ENCODE measurements around the gene MIDN.
A peak's percentile ranks its signal among the peaks of the same experiment; 100 is the strongest.

MIDN gene

GRCh38 chr19:1275260-1275975 is 27.0 kb downstream of the MIDN start, which contains the start of gene FAM174C (continued):
- TF ChIP-seq PBX3 (CRISPR knock-in tag; IDR thresholded peaks at IDR 0.05) (peak; percentile 89), ZNF660 (tag by site-specific recombination; IDR thresholded peaks at IDR 0.05) (peak; percentile 70), WT1 (tag by site-specific recombination; IDR thresholded peaks at IDR 0.05) (peak; percentile 74), ZNF785 (tag by site-specific recombination; IDR thresholded peaks at IDR 0.05) (0 out of 2 replicates have a peak, but pooled peaks have one; percentile 12), SP7 (tag by site-specific recombination; IDR thresholded peaks at IDR 0.05) (peak; percentile 16), ZBTB44 (tag by site-specific recombination; IDR thresholded peaks at IDR 0.05) (peak; percentile 88), ZNF837 (tag by site-specific recombination; IDR thresholded peaks at IDR 0.05) (peak; percentile 93), OSR2 (tag by site-specific recombination; IDR thresholded peaks at IDR 0.05) (peak; percentile 29; the same call in 1 of the 2 replicates), ZNF629 (tag by site-specific recombination; IDR thresholded peaks at IDR 0.05) (peak; percentile 62), ZNF76 (tag by site-specific recombination; IDR thresholded peaks at IDR 0.05; ENCODE audit: borderline replicate concordance, low read depth) (peak; percentile 94), ZFP37 (tag by site-specific recombination; IDR thresholded peaks at IDR 0.05) (no peak), ZNF391 (tag by site-specific recombination; IDR thresholded peaks at IDR 0.05; ENCODE audit: borderline replicate concordance, low read depth) (0 out of 2 replicates have a peak, but pooled peaks have one; percentile 29), ZFHX2 (tag by site-specific recombination; conservative IDR thresholded peaks at IDR 0.05) (no peak; the same call in 1 of the 2 replicates), ZNF624 (tag by site-specific recombination; IDR thresholded peaks at IDR 0.05) (no peak), ZEB2 (tag by site-specific recombination; IDR thresholded peaks at IDR 0.05) (peak; percentile 72), ZBTB1 (tag by site-specific recombination; IDR thresholded peaks at IDR 0.05) (0 out of 2 replicates have a peak, but pooled peaks have one; percentile 21)
- TF ChIP-seq, protein P1, sequence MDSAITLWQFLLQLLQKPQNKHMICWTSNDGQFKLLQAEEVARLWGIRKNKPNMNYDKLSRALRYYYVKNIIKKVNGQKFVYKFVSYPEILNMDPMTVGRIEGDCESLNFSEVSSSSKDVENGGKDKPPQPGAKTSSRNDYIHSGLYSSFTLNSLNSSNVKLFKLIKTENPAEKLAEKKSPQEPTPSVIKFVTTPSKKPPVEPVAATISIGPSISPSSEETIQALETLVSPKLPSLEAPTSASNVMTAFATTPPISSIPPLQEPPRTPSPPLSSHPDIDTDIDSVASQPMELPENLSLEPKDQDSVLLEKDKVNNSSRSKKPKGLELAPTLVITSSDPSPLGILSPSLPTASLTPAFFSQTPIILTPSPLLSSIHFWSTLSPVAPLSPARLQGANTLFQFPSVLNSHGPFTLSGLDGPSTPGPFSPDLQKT (IDR thresholded peaks at IDR 0.05; ENCODE audit: borderline replicate concordance, low read depth, low read length) = peak; percentile 70; the same call in 1 of the 2 replicates
- TF ChIP-seq, protein P2, sequence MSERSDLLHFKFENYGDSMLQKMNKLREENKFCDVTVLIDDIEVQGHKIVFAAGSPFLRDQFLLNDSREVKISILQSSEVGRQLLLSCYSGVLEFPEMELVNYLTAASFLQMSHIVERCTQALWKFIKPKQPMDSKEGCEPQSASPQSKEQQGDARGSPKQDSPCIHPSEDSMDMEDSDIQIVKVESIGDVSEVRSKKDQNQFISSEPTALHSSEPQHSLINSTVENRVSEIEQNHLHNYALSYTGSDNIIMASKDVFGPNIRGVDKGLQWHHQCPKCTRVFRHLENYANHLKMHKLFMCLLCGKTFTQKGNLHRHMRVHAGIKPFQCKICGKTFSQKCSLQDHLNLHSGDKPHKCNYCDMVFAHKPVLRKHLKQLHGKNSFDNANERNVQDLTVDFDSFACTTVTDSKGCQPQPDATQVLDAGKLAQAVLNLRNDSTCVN (tag by site-specific recombination; optimal IDR thresholded peaks at IDR 0.05) = peak; percentile 80
- TF ChIP-seq, protein P3, sequence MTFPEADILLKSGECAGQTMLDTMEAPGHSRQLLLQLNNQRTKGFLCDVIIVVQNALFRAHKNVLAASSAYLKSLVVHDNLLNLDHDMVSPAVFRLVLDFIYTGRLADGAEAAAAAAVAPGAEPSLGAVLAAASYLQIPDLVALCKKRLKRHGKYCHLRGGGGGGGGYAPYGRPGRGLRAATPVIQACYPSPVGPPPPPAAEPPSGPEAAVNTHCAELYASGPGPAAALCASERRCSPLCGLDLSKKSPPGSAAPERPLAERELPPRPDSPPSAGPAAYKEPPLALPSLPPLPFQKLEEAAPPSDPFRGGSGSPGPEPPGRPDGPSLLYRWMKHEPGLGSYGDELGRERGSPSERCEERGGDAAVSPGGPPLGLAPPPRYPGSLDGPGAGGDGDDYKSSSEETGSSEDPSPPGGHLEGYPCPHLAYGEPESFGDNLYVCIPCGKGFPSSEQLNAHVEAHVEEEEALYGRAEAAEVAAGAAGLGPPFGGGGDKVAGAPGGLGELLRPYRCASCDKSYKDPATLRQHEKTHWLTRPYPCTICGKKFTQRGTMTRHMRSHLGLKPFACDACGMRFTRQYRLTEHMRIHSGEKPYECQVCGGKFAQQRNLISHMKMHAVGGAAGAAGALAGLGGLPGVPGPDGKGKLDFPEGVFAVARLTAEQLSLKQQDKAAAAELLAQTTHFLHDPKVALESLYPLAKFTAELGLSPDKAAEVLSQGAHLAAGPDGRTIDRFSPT (tag by site-specific recombination; IDR thresholded peaks at IDR 0.05) = peak; percentile 94
